NCI-H2171 (cell line): ENCODE measurements around the gene SHISAL2B.
A peak's percentile ranks its signal among the peaks of the same experiment; 100 is the strongest.
"Not testable (repeated sequence)": the region's sequence is repeated elsewhere in the genome, so short reads cannot be mapped to it uniquely, and the experiment has no call there.

ENCODE experiments used
- DNase-seq: peaks from one replicate; lab custom pipeline; 2025; lab: John Stamatoyannopoulos, UW

The SHISAL2B gene

DNA sequence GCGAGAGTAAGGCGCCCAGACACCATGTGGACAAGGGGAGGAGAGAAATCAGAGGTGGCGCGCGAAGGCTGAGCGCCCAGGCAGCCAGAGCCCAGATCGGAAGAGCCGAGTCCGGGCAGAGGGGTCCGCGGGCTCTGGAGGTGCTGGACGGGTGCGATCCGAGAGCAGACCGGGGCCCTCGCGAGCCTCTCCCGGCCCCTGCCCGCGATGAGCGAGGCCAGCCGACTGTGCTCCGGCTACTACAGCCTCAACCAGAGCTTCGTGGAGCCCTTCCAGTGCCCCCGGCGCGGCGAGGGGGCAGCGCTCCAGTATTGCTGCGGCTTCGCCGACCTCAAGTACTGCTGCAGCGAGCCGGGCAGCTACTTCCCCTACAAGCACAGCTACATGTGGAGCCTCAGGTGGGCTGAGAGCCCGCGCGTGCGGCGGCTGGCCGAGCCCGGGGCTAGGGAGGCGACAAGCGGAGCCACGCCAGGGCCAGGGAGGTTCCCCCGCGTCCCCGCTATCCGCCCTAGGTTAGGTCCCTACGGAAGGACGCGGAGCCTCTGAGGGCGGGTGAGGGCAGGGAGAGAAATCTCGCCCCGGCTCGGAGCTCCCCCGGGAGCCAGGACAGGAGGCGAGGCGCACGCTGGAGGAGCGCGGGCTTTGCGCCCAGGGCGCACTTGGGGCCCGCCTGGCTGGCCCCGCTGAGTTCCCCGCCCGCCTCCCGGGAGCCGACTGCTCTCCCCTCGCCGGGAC lies at the start of gene SHISAL2B:
Gene SHISAL2B (plus strand): TSS at position 87 of the 735 bp plus-strand sequence. CDS start 121 bp downstream, at position 208.
- no peak for DNase-seq

DNA sequence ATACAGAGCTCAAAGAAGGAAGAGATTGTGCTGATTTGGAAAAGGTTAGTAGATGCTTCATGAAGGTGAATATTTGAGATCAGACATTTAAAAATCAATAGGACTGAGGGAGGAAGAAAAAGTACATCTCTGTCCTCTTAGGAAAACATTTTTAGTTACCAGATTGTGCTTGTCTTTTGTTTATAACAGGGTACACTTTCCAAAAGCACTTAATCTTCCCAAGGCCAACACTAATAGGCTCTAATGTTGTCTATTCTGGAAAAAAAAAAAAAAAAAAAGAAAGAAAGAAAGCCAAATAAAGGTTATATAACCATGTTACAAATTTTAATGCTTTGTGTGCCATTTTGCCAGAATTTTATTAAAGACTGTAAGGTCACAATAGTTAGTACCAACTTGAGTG lies 45.5 kb upstream of the SHISAL2B start:
- DNase-seq = no peak

DNA sequence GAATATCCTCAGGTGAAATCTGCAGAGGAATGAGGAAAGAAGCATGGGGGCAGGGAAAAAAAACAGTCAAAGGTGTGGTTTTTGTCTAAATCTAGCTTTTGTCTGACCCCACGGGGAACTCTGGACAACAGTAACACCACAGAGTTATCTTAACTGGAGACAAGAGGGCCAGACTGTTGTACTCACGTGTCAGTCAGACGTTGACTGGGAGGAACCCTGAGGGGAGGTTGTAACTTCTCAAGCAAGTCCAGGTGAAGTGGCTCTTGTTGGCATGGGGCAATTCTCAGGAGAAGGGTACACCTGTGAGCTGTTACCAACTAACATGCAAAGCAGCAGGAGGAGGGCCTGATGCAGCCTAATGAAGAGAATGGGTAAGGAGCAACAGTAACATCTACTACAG lies 44.1 kb upstream of the SHISAL2B start:
- no peak for DNase-seq

DNA sequence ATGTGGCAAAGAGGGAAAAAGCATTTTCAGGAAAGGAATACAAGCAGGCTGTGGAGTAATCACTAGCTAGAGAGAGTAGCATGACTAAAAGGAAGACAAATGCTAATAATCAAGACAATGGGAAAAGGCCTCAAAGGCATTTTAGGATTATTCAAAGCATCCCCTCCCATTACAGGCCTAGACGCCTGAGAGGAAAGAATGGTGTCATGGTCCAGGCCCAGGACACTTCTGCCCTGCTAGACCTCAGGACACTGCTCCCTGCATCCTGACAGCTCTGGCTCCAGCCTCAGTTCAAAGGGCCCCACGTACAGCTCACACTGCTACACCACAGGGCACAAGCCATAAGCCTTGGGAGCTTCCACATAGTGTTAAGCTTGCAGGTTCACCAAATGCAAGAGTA lies 40.8 kb upstream of the SHISAL2B start:
- no peak for DNase-seq

DNA sequence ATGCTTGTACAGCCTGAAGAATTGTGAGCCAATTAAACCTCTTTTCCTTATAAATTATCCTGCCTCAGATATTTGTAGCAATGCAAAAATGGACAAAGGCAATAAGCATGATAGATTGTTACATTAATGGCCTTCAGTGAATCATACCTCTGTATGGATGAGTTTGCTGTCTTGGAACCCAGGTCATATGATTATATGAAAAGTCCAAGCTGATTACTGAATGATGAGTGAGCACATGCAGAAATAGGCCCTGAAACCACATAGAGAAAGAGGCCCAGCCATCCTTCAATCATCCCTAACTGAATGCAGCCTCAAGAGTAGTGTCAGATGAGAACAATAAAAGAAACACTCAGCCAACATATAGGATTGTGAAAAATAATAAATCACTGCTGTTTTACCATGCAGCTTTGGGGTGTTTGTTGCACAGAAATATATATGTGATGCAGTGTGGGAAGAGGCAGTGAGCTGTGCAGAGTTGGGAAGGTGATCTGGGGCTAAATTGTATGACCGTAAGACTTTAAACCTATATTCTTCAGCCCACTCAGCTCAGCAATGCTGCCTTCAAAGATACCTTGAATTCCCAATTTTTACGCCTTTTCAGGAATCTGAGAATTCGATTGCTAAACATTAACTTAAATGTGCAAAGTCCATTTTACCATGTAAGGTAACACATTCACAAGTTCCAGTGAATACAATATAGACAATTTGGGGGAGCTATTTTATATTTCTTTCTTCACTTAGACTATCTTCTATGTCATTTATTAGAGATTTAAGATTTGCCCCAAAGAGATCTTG lies 36.3 kb upstream of the SHISAL2B start:
- no peak for DNase-seq

DNA sequence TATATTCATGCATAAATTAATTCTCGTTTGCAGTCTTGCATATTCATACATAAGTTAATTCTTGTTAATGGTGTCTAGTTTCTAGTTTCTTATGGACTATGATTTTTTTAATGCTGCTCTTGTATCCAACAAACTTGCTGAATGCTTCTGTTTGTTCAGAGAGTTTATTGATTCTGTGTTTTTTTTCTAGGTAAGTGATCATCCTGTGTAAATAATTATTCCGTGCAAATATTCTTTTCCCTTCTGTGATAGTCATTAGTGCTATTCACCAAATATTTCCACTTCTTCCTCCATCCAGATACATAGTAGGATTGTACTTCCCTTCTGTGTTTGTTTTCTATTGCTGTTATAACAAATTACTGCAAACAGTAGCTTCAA lies 35.8 kb upstream of the SHISAL2B start:
- DNase-seq = no peak

DNA sequence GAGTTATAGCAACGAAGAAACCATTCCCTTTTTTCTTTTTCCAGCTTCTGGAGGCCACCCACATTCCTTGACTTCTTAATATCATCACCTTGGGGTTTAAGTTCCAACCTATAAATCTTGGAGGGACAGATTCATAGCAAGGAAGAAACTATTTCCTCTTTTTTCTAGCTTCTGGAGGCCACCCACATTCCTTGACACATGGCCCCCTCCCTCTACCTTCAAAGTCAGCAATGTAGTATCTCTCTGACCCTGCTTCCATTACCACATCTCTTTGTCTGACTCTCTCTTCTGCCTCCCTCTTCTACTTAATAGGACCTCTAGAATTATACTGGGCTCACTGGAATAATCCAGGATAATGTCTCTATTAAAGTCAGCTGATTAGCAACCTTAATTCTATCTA lies 34.7 kb upstream of the SHISAL2B start:
- DNase-seq = no peak

DNA sequence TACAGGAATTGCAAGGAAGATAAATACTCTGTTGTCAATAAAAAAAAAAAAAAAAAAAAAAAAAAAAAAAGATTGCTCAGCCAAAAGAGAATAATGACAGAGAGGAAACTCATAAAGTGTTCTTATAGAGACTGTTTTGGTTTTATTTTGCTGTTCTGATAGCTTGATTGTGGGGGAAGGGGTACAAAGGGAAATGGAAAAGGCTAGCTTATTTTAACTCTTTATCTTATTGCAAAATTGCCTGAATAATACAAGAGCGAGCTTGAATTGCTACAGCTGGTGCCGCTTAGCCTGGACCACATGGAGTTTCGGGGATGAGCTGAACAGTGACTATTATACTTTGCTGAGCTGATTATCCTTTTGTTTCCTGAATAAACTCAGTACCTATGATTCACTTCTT lies 31.0 kb upstream of the SHISAL2B start:
- DNase-seq = no peak

DNA sequence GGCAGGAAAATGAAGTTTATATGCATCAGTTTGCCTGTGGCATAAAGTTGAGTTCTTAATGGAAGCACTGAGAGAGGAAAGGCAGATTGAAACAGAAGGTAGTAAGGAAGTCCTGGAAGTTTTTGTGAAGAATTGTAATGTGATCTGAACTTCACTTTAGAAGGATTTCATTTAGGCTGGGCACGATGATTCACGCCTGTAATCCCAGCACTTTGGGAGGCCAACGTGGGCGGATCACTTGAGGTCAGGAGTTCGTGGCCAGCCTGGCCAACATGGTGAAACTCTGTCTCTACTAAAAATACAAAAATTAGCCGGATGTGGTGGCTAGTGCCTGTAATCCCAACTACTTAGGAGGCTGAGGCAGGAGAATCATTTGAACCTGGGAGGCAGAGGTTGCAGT lies 27.1 kb upstream of the SHISAL2B start:
- DNase-seq = not testable (repeated sequence)

DNA sequence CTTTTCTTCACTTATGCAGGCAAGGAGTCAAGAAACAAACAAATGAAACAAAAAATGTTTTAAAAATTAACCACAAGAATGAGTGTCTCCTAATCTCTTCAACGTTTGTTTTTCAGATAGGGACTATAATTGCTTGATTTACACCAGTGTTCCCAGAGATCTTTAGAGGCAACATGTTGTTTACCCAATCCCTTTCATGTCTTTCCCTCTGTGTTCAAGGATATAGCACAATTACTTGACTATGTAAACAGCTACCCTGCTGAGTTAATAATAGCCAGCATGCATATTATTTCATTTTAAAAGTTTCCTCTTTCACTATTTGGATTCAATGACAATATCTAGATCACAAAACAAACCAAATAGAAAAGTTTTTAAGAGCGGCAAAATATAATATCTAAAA lies 25.1 kb upstream of the SHISAL2B start:
- DNase-seq = no peak

DNA sequence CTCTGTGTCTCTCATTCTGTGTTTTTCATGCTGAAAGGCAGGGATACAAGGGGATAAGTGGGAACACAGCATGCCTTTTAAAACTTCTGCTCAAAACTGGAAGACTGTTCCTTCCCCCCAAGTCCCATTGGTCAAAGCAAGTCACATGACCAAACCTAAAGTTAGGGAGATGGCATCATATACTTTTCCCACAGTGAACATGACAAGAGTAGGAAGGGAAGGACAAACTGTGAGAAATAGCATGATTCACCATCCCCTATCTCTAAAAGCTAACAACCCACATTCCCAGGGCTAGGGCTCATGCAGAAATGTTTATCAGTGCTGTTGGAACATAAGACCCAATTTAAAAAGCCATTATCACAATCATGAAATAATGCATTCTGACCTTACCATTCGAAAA lies 24.2 kb upstream of the SHISAL2B start:
- DNase-seq = no peak

DNA sequence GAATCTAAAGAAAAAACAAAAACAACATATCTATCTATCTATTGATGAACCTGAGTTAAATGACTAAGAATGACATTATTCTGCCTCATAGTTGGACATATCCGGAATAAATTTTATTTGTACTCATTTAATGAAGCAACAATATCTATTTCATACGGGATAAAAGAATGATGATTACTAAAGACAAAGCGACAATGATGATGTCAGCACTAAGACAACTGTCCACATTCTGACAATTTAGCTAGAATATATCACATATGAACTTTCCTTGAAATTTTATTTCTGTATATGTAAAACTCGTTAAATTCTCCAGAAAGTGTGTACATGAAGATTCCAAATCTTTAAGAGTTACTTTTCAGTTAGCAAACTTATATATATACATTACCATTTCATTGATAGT lies 23.2 kb upstream of the SHISAL2B start:
- no peak for DNase-seq

DNA sequence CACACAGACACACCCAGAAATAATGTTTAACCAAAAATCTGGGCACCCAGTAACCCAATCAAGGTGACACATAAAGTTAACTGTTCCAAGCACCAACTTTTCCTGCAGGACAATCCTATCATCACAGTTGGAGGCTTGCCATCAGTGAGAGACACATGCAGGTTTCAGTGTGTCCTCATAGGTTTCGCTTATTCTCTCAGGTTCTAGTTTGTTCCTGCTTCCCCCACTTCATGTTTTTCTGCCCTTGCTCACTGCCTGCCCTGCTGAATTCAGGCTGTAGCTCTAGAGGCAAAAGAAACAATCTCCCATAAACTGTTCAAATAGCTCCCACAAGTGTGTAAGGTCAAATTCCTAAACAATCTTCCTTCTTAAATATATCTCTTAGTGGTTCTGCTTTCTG lies 20.0 kb upstream of the SHISAL2B start:
- no peak for DNase-seq

DNA sequence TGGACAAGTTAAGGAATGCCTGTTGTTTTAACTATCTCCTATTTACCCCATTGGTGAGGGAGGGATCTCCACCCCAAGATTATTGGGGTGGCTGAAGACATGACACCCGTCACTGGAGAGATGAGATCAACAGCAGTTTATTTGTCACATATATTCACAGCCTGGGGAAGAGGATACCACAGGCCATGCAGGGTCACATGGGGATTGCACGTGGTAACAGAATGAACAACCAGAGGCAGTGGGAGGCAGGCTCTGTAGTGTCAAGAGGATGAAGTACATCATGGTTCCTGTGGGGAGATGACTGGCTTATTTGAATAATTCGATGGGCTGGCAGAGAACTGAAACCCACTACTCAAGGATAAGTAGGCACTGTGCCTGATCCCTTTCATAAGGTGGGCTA lies 18.6 kb upstream of the SHISAL2B start:
- DNase-seq = no peak

DNA sequence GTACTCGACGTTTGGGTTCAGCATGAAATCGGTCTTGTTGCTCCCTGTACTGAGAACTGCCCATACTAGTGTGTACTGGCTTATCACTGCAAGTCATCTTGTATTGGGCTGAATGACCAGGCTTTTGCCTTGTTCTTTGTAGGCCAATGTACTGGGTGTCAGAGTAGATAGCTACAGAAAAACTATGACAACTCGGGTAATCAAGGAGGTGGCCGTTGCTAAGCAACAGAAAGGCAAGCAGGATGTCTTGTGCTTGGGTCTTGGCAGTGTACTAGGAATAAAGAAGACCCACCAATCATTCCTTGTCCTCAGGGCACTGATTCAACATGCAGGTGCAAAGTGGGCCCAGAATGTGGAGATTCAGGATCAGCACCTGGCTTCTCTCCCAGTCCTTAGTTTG lies 11.9 kb upstream of the SHISAL2B start:
- DNase-seq = no peak

DNA sequence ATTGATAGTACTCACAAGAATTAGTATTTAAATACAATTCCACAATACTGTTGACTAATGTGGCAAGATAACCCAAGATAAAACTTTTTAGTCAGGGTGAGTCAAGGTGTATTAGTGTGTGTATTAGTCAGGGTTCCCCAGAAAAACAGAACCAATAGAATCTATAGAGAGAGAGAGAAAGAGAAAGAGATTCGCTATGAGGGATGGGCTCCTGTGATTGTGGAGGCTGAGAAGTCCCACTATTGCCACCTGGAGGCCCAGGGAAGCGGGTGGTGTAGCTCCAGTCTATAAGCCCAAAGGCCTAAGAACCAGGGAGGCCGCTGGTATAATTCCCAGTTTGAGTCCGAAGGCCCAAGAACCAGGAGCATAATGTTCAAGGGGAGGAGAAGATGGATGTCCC lies 10.0 kb upstream of the SHISAL2B start:
- DNase-seq = no peak

DNA sequence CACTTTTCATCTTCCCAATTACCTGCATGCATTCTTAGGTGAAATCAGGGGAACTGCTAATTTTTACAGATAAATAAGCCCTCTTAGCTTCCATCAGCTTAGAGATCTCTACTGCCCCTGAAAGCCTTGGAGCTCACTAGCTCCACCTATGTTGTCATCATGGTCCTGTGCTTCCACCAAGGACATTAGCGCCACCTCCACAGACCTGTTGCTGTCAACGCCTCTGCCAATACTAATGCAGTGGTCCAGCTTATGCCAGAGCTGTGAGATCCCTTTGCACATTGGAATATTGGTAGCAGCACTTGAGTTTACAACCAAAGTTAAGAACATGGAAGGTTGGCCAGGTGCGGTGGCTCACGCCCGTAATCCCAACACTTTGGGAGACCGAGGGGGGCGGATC lies 7.7 kb upstream of the SHISAL2B start:
- DNase-seq = no peak

DNA sequence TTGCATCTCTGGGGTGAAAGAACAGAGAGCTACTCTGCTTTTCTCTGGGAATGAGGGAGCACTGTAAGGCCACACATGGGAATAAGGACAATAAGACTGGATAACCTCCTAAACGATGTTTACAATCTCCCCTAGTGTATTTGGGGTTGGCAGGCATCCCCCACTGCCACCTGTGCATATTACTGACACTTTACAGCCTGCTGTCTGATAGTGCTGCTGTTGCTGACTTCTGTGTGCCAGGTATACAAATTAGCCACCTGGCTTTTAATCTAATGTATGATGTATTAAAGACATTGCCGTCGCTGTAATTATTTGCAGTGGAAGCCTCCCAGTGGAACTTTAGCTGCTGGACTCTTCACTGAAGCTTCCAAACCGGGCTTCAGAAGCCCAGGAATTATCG lies 4.4 kb upstream of the SHISAL2B start:
- DNase-seq = peak; percentile 21

DNA sequence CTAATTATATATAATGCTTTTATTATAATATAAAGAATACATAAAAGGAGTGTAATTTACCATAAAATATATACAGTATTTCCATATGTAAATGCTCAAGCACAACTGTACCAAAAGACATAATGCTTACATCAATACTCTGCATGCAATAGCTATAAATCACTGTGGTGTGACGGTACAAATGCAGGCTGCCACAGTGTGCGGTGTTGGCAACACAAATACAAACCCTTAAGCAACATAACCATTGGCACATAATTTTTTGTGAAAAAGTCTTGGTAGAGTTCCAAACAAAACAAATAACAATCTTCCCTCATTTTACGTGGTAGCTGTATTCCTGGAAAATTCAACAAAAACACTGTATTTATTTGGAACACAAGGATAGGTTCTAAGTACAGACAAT lies 1.9 kb upstream of the SHISAL2B start:
- no peak for DNase-seq

DNA sequence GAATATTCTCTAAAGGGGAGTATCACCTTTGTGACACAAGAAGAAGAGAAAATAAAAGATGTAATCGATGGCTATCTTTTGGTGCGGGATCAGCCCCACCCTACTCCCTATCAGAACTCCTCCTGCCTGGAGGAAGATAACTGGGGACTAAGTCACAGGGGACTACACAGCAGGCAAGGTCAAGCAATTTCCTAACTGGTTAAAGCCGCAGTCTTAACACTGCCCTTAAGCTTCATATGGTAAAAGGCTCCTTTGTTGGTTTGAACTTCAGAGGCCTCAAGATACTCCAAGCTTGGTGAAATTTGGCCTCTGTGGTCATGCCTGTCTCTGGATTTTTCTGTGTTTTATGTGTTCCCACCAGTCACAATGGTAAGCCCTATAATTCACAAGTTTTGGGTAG lies 1.3 kb upstream of the SHISAL2B start:
- DNase-seq = no peak

DNA sequence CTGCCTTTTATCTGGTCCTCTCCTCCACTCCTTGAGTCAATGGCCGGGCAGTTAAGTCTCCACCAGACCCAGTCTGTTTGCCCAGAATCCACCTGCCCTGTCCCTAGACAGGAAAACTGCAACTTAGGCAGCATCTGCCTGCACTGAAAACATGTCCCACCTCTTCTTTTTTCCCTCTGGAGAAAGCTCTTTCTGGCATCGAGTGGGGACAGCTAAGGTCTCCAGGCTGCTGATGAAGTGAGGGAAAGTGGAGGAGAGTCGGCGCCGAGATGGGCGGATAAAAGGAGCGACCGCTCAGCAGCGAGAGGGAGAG lies 243 bp upstream of the SHISAL2B start:
- DNase-seq = no peak

DNA sequence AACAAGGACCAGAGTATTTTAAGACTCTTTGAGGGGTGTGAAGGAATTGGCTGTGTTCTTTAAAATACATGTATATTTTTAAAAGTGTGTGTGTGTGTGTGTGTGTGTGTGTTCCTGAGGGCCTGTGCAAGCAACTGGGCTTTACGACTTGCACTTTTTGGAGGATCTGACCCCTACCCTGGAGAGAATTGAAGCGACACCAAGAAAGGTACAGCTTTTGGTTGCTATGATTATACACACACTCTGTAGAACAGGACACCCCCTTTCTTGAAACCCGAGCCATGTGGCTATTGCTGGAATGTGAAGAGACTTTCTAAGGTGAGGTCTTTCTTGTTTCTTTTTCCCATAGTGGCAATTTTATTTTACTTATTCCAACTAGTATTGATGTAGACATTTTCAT lies 988 bp downstream of the SHISAL2B start:
- no peak for DNase-seq

DNA sequence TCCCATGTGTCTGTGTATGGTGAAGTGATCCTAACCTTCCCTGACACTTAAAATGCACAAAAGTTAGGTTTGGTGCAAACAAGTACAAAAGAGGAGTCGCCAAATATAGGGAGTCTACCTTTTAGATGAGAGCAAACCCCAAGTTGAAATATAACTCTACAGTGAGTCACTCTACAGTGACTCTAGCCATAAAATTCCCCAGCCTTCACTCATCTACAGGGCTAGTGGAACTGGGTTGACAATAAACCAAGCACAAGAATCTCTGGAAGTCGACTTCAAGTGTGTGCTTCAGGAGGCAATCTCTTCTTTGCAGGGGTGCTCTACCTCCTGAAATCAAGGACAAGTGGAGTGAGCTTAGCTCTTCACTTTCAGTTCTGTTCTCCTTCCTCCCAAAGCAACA lies 3.3 kb downstream of the SHISAL2B start:
- no peak for DNase-seq

DNA sequence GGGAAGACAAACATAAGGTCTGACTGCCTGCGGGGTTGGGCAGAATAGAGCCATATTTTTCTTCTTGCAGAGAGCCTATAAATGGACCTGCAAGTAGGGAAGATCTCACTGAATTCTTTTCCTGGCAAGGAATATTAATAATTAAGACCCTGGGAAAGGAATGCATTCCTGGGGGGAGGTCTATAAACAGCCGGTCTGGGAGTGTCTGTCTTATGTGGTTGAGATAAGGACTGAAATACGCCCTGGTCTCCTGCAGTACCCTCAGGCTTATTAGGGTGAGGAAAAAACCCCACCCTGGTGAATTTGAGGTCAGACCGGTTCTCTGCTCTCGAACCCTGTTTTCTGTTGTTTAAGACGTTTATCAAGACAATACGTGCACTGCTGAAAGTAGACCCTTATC lies 6.1 kb downstream of the SHISAL2B start:
- not testable (repeated sequence) for DNase-seq
